ENCODE data around the gene AOPEP.

The AOPEP gene

DNA sequence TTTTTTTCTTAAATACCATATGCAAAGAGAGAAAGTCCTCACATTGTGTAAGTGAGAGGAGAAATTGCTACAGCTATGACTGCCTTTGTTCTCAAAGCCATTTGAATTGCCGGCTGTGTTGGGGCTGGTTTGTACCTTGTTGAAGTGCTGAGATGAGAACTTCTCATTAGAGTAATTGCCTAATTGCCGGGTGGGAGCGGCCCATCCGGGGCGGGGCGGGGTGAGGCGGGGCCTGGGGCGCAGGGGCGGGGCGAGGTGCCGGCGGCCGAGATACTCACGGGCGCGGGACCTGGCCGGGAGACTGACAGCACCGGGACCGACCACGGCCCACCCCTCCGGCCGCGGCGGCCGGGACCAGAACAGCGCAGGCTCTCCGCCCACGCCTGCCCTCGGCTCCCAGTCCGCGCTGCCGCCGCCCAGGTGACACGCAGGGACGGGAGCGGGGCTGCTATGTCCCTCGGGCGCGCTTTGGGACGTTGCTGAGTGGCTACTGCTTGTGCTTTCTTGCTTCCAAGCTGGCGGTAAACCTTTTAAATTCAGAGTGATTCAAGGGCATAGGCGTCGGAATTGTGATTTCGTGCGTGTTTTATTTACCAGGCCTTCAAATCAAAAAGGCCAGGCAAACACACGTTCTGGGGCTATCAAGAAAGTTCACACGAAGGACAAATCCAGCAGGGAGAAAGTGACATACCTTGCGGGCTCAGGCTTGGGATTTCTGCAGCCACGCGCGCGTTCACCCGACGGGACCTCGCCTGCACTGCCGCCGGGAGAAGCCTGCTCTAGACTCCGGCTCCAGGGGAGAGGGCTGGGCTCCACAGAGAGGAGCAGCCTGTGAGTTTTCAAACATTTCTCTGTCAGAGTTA is 322.0 kb downstream of the AOPEP start:
- peak; percentile 77 for DNase-seq

DNA sequence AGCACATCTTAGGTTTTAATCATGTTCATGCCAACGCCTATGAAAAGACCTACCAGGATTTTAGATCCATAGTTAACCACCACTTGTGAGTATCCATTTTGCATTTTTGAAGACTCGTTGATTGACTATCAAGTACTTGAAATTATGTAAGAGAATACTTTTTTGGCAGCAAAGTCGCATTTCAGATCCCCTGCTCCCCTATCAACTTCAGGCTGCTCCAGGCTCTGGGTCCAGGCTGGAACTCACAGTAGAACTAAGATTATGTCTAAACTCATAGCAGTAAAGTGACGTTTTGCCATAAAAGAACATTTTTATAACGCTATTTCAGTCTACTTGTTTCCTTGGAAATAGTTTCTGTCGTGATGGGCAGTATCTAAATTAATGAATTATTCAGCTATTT is 323.3 kb downstream of the AOPEP start:
- no peak for DNase-seq

DNA sequence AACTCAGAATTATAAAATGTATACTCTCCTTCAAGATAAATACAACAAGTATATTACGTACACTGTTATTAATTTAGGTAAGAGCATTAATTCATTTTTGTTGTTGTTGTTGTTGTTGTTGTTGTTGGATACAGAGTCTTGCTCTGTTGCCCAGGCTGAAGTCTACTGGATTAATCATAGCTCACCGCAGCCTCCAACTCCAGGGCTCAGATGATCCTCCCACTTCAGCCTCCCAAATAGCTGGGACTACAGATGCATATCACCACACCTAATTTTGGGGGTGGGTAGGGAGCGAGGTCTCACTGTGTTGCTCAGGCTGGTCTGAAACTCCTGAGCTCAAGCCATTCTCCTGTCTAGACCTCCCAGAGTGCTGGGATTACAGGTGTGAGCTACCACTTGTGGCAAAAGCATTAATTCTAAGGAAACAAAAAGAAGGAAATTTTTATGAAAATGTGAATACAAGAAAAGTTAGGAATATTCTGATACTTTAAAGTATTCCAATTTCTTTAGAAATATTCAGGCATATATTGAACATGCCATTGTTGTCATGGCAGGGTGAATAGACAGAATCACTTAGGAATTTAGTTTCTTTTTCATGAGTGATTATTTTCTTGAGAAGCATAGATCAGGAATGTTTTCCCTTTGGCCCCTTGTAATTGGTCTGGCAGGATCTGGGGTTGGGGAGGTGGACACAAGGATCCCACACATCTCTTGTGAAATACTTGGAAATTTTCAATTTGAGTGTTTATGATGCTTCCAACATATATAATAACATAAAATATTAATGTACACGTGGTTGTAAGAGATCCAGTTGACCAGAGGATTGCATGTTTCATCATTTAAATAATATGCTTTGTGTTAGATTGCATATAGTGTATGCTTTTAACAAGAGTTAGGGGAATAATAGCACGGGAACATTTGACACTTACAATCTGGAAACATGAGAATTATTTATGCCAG is 327.4 kb downstream of the AOPEP start:
- no peak for DNase-seq

DNA sequence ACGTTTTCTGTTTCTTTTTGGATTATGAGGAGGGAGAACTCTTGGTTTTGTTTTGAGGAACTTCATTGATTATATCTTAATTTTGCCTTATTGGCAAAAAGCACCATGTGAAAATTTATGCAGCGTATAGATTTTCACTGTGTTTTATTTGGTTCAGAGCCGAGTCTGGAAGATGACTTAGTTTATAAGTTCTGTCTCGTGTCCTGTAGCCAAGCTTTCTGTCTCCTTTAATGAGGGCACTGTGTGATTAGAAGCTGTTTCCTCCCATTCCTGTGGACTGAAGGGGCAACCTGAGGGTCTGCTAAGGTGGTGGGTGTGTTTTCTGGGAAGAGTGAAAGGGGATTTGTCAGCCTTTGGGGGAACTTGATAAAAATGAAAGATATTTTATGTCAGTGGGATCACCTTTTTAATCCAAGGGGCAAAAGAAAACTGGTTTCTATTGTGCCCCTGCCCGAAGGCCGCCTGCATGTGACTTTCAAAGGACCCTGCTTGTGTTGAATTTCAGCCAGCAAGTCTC is 328.9 kb downstream of the AOPEP start:
- no peak for DNase-seq

DNA sequence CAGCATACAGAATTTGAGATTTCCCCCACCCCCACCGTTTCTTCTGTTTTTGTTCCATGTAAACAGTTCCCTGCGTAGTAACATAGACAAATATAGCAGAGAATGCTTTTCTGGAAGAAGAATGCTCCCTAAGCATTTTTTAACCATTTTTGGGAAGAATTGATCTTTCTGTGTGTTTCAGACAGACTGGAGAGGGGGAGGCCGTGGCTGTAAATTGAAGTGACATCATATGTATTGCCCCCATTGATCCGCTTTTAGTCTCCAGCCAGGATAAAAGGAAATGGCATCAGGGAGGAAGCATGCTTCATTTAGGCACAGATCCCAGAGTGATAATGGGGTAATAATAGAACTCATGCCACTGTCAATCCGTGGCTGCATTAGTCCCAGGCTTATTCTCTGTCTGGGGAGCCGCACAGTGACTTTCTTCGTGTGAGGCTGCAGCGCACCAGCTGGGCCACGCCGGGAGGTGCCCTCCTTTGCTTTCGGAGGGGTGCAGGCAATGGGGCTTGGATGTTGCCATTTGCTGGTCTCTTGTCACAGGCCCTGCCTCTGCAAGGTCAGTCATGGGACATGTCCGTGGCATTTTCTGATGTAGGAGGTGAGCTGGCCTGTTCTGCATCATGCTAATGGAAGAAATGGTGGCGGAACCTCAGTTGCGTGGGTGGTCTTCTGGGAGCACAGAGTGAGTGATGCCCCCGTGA is 329.5 kb downstream of the AOPEP start:
- DNase-seq: peak; percentile 73

DNA sequence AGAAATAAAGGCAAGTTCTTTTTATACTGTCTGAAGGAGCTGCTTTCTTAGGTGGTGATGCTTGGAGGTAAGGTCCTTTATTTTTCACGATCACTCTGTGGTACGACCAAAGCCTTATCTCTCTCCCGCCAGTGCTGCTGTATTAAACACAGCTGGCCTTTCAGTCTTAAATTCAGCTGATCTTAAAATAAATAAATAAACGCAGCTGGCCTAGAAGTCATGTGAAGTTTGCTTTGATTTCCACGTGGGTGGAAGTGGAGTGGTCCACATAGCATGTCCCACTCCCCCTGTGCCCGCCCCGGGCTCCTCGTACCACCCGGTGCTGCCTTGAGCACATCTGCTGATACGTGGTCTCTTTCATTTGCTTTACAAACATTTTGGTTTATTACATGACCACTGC is 330.6 kb downstream of the AOPEP start:
- DNase-seq: no peak

DNA sequence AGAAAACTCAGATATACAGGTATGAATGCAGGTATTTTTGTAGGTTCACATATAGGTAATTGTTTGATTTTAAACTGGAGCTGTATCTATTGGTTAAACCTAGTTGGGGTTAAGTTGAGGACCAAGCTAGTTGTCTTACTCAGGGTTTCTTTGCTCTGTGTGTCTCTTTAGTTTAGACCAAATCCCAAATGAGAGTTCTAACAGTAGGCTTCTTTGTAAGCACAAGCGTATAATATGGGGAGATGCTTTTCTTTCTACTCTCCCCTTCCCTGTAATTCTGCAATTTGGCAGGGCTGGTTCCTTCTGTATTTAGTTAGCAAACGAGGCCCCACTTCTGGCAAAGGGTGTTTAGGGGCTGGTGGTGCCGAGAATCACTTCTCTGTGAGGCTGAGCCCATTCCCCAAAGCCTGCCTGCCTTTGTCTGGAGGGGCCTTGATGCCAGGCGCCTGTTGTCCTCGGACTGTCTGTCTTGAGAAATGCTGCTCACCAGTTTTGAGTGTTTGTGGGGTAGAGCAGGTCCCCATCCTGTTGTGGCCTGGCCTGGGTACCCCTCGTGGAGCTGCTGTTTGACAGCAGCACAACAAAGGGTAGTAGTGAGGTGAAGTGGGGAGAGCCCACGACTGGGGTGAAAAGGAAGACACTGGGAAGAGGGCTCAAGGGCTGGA is 331.8 kb downstream of the AOPEP start:
- DNase-seq: no peak

DNA sequence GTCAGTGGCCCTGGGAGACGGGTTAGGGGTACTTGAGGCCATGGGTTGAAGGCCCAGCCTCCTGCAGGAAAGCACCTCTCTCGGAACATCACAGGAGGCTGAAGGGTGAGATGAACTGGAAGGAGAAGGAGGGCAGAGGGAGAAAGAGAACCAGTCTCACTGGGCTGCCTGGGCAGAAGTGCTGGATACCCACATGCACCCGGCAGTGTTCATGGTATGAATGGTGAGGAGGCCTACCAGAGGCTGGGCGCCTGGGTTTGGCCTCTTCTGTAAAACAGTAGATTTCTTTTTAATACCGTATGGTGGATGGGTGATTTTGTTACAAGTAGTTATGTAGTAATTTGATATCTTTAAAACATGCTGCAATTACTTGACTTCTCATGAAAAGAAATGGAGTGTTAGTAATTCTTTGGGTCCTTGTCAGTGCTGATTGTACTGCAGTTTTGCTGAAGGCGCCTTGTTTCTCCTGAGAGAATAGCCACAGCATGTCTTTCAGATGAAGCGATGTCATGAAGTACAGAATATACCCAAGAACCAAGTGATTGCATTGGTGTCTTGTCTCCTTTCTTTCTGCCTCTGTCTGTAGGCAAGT is 332.4 kb downstream of the AOPEP start:
- no peak for DNase-seq

DNA sequence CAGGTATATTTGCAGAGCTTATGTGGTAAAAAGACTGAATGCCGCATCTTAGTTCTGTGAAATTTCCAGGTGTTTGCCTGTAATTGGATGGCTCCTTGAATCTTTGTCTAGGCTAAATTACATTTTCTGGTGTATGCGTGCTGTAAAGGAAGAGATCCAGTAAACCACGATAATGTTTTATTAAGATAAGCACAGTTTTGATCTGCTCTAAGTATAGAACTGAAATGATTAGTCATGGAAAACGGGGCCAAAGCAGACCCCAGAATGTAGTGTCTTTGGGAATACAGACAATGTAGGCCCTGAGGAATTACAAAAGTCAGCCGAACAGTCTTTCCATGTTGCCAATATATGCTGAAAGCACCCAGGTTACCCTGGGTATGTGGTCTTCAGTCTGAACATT is 333.7 kb downstream of the AOPEP start:
- no peak for DNase-seq

DNA sequence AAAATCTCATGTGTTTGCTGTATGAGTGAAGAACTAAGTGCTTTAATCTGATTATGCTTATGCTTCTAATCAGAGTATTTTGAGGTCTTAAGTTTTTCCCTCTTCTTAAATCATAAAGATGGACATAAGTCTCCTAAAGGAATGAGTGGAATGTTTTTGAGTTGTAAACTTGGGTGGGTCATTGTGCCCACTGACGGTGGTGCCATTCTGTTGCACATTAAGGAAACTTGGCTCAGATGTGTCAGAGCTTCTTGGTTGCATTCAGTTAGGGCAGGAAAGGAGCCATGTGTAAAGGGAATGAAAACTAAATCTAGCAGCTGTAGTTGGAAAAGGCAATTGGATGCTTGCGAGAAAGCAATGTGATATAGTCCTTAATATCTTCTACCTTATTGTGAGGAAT is 334.4 kb downstream of the AOPEP start:
- DNase-seq: no peak

DNA sequence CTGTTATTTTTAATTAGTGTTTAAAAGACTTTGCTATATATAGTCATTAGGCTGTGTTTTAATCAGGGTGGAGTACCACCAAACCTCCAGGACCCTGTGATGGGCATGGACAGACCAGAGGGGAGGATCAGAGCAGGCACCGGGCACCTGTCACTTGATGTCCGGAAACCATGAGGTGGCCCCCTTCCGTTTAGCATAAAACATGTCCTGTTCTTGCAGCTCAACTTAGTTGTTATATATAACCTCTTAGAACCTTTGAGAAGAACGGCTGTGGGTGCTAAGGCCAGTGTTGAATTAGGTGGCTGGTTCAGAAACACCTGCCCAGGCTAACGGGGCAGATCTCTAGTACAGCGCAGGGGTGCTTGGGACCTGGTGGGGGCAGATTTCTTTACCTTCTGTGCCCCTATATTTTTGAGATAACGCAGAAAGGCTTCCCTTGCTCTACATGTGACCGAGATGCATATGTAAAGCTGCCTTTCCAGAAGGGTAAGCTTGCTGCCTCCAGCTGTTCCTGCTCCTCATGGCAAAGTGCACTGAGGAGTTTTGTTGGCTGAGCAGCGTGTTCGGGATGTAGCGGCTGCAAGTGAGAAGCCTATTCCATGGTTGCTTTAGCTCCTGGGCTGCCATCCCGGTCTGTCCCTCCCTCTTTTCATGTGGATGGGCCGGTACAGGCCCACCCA is 335.6 kb downstream of the AOPEP start:
- no peak for DNase-seq

DNA sequence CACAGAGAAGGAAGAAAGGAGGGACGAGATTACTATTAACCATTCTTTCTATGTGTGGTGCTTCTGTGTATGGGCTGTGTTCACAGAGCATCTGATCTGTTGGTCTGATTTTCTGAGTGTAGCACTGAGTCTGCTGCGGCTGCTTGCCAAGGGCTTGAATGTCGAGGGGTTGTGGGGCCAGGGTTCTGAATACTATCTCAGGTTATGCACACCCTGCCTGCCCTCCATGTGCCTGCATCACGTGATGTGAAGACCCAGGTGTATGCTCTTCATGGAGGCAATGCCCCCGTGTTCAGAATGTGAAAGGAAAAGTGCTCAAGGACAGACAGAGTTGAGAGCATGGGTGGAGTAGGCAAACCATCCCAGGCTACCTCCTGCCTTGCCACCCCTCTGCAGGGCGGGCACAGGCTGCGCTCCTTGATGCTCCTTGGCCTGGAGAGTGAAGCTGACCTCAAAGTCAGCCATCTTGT is 336.1 kb downstream of the AOPEP start:
- DNase-seq: no peak

DNA sequence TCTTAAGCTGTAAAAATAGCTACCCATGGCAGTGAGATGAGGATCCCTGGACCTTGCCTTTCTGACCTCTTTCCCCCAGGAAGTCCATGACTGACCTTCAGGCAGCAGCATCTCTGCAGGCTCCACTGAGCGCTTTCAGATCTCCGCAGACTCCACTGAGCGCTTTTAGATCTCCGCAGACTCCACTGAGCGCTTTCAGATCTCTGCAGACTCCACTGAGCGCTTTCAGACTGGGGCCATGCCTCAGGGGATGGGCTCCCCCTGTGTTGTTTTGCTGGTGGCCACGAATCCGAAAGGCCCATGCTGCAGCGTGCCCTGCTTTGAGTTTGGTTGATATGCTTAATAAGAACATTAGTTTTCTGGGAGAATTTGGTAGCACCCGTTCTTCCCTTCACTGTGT is 336.8 kb downstream of the AOPEP start:
- no peak for DNase-seq

DNA sequence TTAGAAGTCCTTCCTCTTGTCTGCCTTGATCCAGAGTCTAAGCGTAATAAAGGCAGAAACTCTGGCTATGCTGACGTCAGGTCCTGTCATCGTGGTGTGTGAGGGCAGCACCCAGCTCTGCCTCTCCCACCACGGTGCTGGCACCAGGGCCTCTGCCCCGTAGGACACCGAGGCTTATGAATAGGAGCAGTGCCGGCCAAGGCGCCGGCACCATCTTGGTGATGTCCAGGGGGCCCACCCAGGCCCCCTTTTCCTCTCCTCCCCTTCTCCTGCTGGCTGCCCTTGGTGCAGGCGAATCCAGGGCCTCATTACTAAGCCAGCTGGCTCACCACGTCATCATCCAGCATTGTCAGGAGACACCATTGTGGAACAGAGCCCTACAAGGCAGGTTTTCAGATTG is 338.7 kb downstream of the AOPEP start:
- no peak for DNase-seq

DNA sequence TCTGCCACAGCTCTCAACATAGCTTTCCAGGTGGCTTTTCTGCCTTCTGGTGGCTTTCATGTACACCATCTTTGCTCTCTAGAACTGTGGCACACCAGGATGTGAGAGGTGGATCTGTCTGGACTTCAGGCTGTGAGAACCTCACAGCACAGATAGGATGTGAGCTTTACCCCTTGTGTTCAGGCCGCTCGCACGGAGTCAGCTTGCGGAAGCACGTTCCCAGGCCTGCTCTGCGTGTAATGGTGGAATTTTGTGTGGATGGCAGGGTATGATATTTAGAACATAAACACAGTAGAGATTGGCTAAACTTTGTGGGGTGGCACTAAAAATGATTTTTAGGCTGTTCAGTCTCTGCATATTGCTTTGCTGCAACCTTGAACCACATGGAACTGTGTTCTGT is 340.6 kb downstream of the AOPEP start:
- DNase-seq: no peak

DNA sequence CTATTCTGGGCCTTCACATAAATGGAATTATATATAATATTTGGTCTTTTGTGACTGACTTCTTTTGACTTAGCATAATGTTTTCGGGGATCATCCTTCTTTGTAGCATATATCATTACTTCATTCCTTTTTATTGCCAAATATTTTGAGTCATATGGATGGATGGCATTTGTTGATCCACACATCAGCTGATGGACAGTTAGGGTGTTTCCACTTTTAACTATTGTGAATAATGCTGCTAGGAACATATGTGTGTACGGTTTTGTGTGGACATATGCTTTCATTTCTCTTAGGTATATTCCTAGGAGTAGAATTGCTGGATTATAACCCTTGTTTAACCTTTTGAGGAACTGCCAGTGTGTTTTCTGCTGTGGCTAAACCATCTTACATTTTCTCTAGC is 341.4 kb downstream of the AOPEP start:
- no peak for DNase-seq

DNA sequence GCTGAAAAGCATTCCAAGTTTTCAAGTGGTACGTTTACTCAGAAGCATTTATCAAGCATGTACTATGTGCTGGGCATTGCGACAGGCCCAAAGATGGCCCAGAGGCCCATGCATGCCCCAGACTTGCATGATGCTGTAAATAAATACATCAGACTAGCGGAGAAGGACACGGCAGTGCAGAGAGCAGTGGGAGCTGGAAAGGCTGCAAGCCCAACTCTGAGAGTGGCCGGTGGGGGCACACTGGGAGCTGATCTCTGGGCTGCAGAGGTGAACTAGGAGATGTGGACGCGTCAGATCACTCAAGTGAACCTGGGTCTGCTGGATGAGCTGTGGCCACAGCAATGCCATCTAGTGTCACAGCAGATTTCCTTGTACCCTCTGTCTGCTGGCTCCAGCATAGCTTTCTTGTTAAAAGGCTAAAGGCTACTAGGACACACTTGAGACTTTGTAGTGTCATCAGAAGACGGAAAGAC is 344.1 kb downstream of the AOPEP start:
- no peak for DNase-seq

DNA sequence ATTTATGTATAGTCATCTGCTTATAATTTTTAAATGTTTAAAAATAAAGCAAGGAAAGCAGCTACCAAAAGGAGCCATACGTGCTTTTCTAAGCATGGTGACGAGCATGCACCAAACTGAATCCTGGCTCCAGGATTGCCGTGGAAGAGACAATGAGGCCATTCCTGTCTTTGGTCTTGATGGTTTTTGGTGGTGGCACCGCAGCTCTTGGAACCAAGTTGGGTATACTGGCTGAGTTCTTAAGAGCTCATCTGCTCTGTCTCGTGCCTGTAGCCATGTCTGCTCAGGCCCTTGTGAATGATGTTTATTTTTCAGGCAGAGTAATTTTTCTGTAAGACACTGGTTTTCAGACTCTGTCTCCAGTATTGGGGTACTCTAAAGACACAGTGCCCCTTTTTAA is 345.0 kb downstream of the AOPEP start:
- DNase-seq: no peak

DNA sequence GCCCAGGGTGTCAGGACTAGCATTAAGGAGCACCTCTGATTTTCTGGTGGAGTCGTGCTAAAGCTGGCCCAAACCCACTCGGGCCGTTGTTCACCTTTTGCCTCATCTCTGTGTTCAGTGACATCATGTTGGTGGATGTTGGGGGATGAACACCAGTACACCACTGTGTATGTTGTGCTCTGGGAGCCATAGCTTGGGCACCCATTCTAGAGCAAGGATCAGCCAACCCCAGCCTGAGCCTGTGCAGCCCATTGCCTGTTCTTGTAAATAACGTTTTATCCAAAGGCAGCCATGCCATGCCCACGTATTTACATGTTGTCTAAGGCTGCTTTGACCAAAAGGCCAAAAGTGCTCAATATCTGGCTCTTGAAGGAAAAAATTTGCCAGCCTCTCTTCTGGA is 345.4 kb downstream of the AOPEP start:
- DNase-seq: no peak

DNA sequence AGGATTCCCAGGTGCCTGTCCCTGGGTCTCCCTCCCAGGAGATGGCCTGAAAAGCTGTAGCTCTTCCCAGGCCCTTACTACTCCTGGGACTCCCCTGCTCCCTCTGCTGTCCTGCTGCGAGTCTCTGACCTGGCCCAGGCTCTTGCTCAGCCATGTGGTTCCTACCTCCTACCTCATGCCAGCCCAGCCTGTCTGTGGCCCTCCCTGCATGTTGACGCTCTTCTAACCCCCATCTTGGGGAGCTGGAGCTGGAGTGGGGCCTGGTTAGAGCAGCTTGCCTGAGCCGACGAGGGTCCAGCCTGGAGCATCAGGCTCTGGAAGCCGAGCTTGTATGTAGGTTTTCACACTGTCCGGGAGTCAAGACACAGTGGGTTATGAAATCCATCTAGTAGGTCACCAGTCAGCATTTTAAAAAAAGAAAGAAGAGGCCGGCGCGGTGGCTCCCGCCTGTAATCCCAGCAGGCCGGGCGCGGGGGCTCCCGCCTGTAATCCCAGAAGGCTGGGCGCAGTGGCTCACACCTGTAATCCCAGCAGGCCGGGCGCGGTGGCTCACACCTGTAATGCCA is 346.6 kb downstream of the AOPEP start:
- DNase-seq: no peak

DNA sequence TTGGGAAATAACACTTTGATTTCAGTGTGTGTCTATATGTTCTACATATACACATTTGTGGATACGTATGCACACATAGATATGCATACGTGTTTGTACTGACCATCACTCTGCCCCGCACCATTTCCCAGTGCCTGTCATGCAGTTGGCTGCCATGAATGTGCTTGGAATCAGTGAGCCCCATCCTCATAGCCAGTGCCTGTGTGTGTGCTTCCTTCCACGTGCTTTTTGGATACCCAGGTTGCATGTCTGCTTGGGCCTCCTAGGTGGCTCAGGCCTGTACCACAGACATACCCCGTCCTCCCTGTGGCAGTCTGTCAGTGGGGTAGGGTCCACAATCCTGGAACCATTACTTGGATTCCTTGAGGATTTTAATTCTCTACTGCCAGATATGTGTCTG is 347.4 kb downstream of the AOPEP start:
- DNase-seq: peak; percentile 9

All from femur (tissue), 1 donor.